HepG2 (cell line): ENCODE results near the gene CDCA5. TPM values are rescaled to one million over a fixed set of nuclear protein-coding genes. Genes with fewer than 3 reads are reported as not detected.

Source experiments
- CERS6 ChIP-seq: sonication (generic); formaldehyde crosslinking; IDR thresholded peaks from 2 replicates; pipeline ENCODE4 v1.5.0; 2020; ENCODE audit warnings: missing genetic modification reagents
- CHD2 ChIP-seq: IDR thresholded peaks from 2 replicates; pipeline ENCODE4 v1.6.1; 2011; ENCODE audit warnings: low read depth, low read length, improper control_type of control experiment
- ELF3 ChIP-seq: IDR thresholded peaks from 2 replicates; pipeline ENCODE4 v1.6.1; 2016; ENCODE audit warnings: missing genetic modification reagents, missing compliant biosample characterization
- FOSL2 ChIP-seq: sonication (generic); formaldehyde crosslinking; IDR thresholded peaks from 2 replicates; pipeline ENCODE4 v1.4.0; 2020; ENCODE audit warnings: missing genetic modification reagents
- PAF1 ChIP-seq: IDR thresholded peaks from 2 replicates; pipeline ENCODE4 v1.6.1; 2016; ENCODE audit warnings: missing genetic modification reagents, missing compliant biosample characterization
- POLR2G ChIP-seq: fragments of 200-400 bp; formaldehyde crosslinking; IDR thresholded peaks from 2 replicates; pipeline ENCODE4 v1.6.1; 2018; ENCODE audit warnings: mild to moderate bottlenecking, low read depth, low read length, moderate library complexity
- SOX5 ChIP-seq: IDR thresholded peaks from 2 replicates; pipeline ENCODE4 v1.6.1; 2016; ENCODE audit warnings: borderline replicate concordance
- TCF12 ChIP-seq, 2 experiments: fragments of 450-650 bp in 1 of 2; sonication (generic) in 1 of 2; formaldehyde crosslinking in 1 of 2; IDR thresholded peaks; 2 replicates each; pipeline versions ENCODE4 v1.6.1 to v1.8.0; 2017 to 2022; ENCODE audit warnings: antibody characterized with exemption in 1 of 2, mild to moderate bottlenecking in 1 of 2, missing genetic modification reagents in 1 of 2, moderate library complexity in 1 of 2
- TOE1 ChIP-seq: sonication (generic); formaldehyde crosslinking; IDR thresholded peaks from 2 replicates; pipeline ENCODE4 v1.4.0; 2020; ENCODE audit warnings: mild to moderate bottlenecking, missing genetic modification reagents
- U2AF1 ChIP-seq: fragments of 200-400 bp; formaldehyde crosslinking; optimal IDR thresholded peaks from 2 replicates; pipeline ENCODE3; 2017; ENCODE audit warnings: mild to moderate bottlenecking, low read depth, low read length
- ZNF496 ChIP-seq: sonication (generic); formaldehyde crosslinking; IDR thresholded peaks from 2 replicates; pipeline ENCODE4 v1.8.1; 2023; ENCODE audit warnings: mild to moderate bottlenecking, moderate library complexity, missing genetic modification reagents; ENCODE audit not compliant: insufficient replicate concordance
- ZNF709 ChIP-seq: sonication (generic); formaldehyde crosslinking; IDR thresholded peaks from 2 replicates; pipeline ENCODE4 v1.5.0; 2020; ENCODE audit warnings: mild to moderate bottlenecking, missing genetic modification reagents
- polyA plus RNA-seq, 8 experiments: library from polyadenylated mRNA; depleted of rRNA in 3 of 8; stranded (reverse) in 7 of 8; unstranded in 1 of 8; fragments of >200 nt; fragmentation: Illumina TruSeq in 4 of 8; extraction: Trizol in 4 of 8; gene quantifications; 2 replicates each; pipeline versions ENCODE4 v1.2.1 to v1.2.3, GENCODE V29; 2011 to 2016; ENCODE audit warnings: low read depth in 4 of 8, missing spikeins in 1 of 8, mixed read lengths in 1 of 8; ENCODE audit not compliant: insufficient read depth in 1 of 8
- total RNA-seq, 5 experiments: library from RNA; depleted of rRNA; stranded (reverse); fragments of >200 nt; fragmentation: Illumina TruSeq; extraction: Trizol; gene quantifications; 2 replicates each; pipeline ENCODE4 v1.2.3, GENCODE V29; 2016; ENCODE audit warnings: low read depth in 1 of 5
- TF ChIP-seq, protein P1 (sequence below): sonication (generic); formaldehyde crosslinking; IDR thresholded peaks from 2 replicates; pipeline ENCODE4 v1.9.0; 2021; ENCODE audit warnings: missing genetic modification reagents, mild to moderate bottlenecking, borderline replicate concordance
- TF ChIP-seq, protein P2 (sequence below): sonication (generic); formaldehyde crosslinking; IDR thresholded peaks from 2 replicates; pipeline ENCODE4 v1.4.0; 2020; ENCODE audit warnings: missing genetic modification reagents, mild to moderate bottlenecking, borderline replicate concordance
- TF ChIP-seq, protein P3 (sequence below): IDR thresholded peaks from 2 replicates; pipeline ENCODE4 v1.6.1; 2012; ENCODE audit warnings: inconsistent platforms
- TF ChIP-seq, protein P4 (sequence below): sonication (generic); formaldehyde crosslinking; IDR thresholded peaks from 2 replicates; pipeline ENCODE4 v1.5.1; 2020; ENCODE audit warnings: missing genetic modification reagents, mild to moderate bottlenecking, borderline replicate concordance
- TF ChIP-seq, protein P5 (sequence below): sonication (generic); formaldehyde crosslinking; conservative IDR thresholded peaks from 2 replicates; pipeline ENCODE4 v1.8.0; 2022; ENCODE audit warnings: mild to moderate bottlenecking, moderate library complexity, missing genetic modification reagents

Gene CDCA5
- total and polyA plus RNA-seq, 2 of the 13 experiments (the other 11 are each of a cell fraction or from before 2014, with no cell fraction given) = 13.5 to 50.6 TPM

DNA sequence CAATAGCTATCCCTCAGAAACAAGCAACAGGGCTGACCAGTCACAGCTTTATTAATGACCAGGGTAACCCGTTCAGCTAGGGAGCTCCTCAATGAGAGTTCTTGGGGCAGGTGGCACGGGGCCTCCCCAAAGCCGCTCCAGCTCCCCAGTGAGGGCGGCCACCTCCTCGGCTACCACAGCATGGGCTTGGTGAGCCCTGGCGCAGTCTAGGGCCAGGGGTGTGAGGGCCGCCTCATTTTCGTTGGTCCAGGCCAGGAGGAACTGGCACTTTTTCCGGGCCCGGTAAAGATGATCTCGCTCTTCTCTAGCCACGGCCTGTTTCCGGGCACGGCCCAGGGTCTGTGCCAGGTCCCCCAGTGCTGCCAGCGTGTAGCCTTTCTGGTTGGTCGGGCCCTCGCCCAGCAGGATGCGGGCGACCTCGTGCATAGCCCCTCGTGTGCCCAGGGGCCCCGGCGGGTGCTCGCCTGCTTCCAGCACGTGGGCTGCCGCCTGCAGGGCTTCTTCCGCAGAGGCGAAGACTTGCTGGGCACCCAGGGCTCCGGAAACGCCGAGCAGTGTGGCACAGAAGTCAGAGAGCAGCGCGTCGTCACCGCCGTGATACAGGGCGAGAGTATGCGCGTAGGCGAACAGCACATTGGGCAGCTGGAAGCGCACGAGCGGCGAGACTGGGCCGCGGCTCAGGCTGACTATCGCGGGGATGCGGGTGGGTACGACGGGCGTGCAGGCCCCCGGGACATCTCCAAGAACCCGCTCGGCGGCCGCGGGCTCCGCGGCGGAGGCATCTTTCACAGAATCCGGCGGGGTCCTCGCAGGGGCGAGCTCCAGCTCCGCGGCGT is 32.7 kb upstream of the CDCA5 start (continued):
- TF ChIP-seq, protein P1, sequence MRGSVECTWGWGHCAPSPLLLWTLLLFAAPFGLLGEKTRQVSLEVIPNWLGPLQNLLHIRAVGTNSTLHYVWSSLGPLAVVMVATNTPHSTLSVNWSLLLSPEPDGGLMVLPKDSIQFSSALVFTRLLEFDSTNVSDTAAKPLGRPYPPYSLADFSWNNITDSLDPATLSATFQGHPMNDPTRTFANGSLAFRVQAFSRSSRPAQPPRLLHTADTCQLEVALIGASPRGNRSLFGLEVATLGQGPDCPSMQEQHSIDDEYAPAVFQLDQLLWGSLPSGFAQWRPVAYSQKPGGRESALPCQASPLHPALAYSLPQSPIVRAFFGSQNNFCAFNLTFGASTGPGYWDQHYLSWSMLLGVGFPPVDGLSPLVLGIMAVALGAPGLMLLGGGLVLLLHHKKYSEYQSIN (CRISPR knock-in tag) = no peak
- no peak for TF ChIP-seq FOSL2
- TF ChIP-seq, protein P2, sequence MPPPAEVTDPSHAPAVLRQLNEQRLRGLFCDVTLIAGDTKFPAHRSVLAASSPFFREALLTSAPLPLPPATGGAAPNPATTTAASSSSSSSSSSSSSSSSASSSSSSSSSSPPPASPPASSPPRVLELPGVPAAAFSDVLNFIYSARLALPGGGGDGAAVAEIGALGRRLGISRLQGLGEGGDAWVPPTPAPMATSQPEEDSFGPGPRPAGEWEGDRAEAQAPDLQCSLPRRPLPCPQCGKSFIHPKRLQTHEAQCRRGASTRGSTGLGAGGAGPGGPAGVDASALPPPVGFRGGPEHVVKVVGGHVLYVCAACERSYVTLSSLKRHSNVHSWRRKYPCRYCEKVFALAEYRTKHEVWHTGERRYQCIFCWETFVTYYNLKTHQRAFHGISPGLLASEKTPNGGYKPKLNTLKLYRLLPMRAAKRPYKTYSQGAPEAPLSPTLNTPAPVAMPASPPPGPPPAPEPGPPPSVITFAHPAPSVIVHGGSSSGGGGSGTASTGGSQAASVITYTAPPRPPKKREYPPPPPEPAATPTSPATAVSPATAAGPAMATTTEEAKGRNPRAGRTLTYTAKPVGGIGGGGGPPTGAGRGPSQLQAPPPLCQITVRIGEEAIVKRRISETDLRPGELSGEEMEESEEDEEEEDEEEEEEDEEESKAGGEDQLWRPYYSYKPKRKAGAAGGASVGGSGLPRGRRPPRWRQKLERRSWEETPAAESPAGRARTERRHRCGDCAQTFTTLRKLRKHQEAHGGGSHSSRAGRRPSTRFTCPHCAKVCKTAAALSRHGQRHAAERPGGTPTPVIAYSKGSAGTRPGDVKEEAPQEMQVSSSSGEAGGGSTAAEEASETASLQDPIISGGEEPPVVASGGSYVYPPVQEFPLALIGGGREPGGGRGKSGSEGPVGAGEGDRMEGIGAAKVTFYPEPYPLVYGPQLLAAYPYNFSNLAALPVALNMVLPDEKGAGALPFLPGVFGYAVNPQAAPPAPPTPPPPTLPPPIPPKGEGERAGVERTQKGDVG (CRISPR knock-in tag) = no peak; the same call in 1 of the 2 replicates
- no peak for TF ChIP-seq SOX5 (CRISPR knock-in tag)
- TF ChIP-seq ZNF709 (CRISPR knock-in tag) = peak; percentile 59; the same call in 1 of the 2 replicates
- TF ChIP-seq PAF1 = peak; percentile 71; the same call in 1 of the 2 replicates
- no peak for TF ChIP-seq CERS6 (CRISPR knock-in tag)
- TF ChIP-seq POLR2G = no peak
- no peak for TF ChIP-seq ELF3 (CRISPR knock-in tag)
- TF ChIP-seq, protein P3, sequence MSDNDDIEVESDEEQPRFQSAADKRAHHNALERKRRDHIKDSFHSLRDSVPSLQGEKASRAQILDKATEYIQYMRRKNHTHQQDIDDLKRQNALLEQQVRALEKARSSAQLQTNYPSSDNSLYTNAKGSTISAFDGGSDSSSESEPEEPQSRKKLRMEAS = peak; percentile 60; the same call in 1 of the 2 replicates
- TF ChIP-seq CHD2 = no peak
- no peak for TF ChIP-seq TOE1 (CRISPR knock-in tag)
- TF ChIP-seq, protein P4, sequence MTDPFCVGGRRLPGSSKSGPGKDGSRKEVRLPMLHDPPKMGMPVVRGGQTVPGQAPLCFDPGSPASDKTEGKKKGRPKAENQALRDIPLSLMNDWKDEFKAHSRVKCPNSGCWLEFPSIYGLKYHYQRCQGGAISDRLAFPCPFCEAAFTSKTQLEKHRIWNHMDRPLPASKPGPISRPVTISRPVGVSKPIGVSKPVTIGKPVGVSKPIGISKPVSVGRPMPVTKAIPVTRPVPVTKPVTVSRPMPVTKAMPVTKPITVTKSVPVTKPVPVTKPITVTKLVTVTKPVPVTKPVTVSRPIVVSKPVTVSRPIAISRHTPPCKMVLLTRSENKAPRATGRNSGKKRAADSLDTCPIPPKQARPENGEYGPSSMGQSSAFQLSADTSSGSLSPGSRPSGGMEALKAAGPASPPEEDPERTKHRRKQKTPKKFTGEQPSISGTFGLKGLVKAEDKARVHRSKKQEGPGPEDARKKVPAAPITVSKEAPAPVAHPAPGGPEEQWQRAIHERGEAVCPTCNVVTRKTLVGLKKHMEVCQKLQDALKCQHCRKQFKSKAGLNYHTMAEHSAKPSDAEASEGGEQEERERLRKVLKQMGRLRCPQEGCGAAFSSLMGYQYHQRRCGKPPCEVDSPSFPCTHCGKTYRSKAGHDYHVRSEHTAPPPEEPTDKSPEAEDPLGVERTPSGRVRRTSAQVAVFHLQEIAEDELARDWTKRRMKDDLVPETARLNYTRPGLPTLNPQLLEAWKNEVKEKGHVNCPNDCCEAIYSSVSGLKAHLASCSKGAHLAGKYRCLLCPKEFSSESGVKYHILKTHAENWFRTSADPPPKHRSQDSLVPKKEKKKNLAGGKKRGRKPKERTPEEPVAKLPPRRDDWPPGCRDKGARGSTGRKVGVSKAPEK (CRISPR knock-in tag) = no peak
- no peak for TF ChIP-seq ZNF496 (CRISPR knock-in tag)
- TF ChIP-seq TCF12 (IDR thresholded peaks at IDR 0.05) = no peak
- no peak for TF ChIP-seq TCF12 (CRISPR knock-in tag; IDR thresholded peaks at IDR 0.05)
- TF ChIP-seq, protein P5, sequence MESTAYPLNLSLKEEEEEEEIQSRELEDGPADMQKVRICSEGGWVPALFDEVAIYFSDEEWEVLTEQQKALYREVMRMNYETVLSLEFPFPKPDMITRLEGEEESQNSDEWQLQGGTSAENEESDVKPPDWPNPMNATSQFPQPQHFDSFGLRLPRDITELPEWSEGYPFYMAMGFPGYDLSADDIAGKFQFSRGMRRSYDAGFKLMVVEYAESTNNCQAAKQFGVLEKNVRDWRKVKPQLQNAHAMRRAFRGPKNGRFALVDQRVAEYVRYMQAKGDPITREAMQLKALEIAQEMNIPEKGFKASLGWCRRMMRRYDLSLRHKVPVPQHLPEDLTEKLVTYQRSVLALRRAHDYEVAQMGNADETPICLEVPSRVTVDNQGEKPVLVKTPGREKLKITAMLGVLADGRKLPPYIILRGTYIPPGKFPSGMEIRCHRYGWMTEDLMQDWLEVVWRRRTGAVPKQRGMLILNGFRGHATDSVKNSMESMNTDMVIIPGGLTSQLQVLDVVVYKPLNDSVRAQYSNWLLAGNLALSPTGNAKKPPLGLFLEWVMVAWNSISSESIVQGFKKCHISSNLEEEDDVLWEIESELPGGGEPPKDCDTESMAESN (CRISPR knock-in tag) = no peak
- peak; percentile 0 for TF ChIP-seq U2AF1
